HCT116 (cell line): Measurements from ENCODE around the gene ARHGEF19. TPM values are rescaled to one million over a fixed set of nuclear protein-coding genes. Genes with fewer than 3 reads are reported as not detected.

Experiments
- ATAC-seq: fragments of 200-7000 bp; cut with Tn5 transposase; 2 replicates; pipeline ENCODE4 v1.9.1; 2020; ENCODE audit warnings: mild to moderate bottlenecking, moderate library complexity
- BruUV-seq: library from RNA; stranded (reverse); fragments of 400-500 nt; replicated peaks from 2 replicates; lab custom pipeline; 2021; lab: Mats Ljungman, UMichigan
- CTCF ChIA-PET: fragments of 300-600 bp; sonication (Branson Sonifier 250); formaldehyde crosslinking; loops from one replicate; lab custom pipeline; 2021; ENCODE audit warnings: antibody characterized with exemption; lab: Charles Lee
- POLR2A ChIA-PET: fragments of 300-600, 350-600 bp; sonication (Branson Sonifier 250); formaldehyde crosslinking; loops from one replicate; lab custom pipeline; 2021; ENCODE audit warnings: antibody characterized with exemption; lab: Charles Lee
- RAD21 ChIA-PET, 2 experiments: fragments of 300-600 bp; sonication (Branson Sonifier 250); formaldehyde crosslinking; loops; one replicate each; lab custom pipeline; 2023; ENCODE audit warnings: low total read pairs in 2 of 2; ENCODE audit not compliant: uncharacterized antibody in 2 of 2, unreplicated experiment in 2 of 2, low non-redundant PET in 1 of 2; lab: Charles Lee
- DNase-seq: peaks from one replicate; pipeline ENCODE4 v3.0.0-alpha.2; 2010; ENCODE audit warnings: low read depth, low spot score
- H2AFZ ChIP-seq: fragments of 200-600 bp; shearing (Covaris generic), sonication (generic); 2 replicates; pipeline ENCODE4 v1.6.1; 2017; ENCODE audit warnings: low read depth, mixed run types, mixed read lengths, antibody characterized with exemption, low read length; ENCODE audit not compliant: poor library complexity, severe bottlenecking
- H3K27ac ChIP-seq: 2 replicates; pipeline ENCODE4 v1.5.1; 2012; ENCODE audit warnings: low read depth, low read length
- H3K27me3 ChIP-seq: fragments of 200-600 bp; sonication (generic); 2 replicates; pipeline ENCODE4 v1.6.1; 2016; ENCODE audit warnings: mixed run types, low read length, mixed read lengths; ENCODE audit not compliant: insufficient read depth
- H3K36me3 ChIP-seq, 2 experiments: fragments of 200-500 bp in 1 of 2; fragments of 200-600 bp in 1 of 2; sonication (Bioruptor generic) in 1 of 2; sonication (generic) in 1 of 2; 2 replicates each; pipeline versions ENCODE4 v1.5.1 to v1.6.1; 2014 to 2016; ENCODE audit warnings: low read length in 2 of 2, inconsistent platforms in 1 of 2, mixed read lengths in 1 of 2, mixed run types in 1 of 2; ENCODE audit not compliant: insufficient read depth in 2 of 2, control insufficient read depth in 1 of 2
- H3K4me1 ChIP-seq, 2 experiments: fragments of 200-600 bp in 1 of 2; sonication (generic) in 1 of 2; 2 replicates each; pipeline versions ENCODE4 v1.5.1 to v1.6.1; 2012 to 2017; ENCODE audit warnings: low read length in 2 of 2, inconsistent platforms in 1 of 2, mild to moderate bottlenecking in 1 of 2, mixed read lengths in 1 of 2, mixed run types in 1 of 2, moderate library complexity in 1 of 2; ENCODE audit not compliant: insufficient read depth in 2 of 2, control insufficient read depth in 1 of 2
- H3K4me2 ChIP-seq: fragments of 200-600 bp; sonication (generic); 2 replicates; pipeline ENCODE4 v1.6.1; 2017; ENCODE audit warnings: mixed run types, low read length, mixed read lengths
- H3K4me3 ChIP-seq, 2 experiments: fragments of 200-600 bp in 1 of 2; sonication (generic) in 1 of 2; replicated peaks in 1 of 2; 2 replicates each; pipeline ENCODE4 v1.5.1; 2011 to 2016; ENCODE audit warnings: low read length in 2 of 2, control low read depth in 1 of 2, low read depth in 1 of 2, mild to moderate bottlenecking in 1 of 2, mixed read lengths in 1 of 2, mixed run types in 1 of 2
- H3K79me2 ChIP-seq: fragments of 200-600 bp; sonication (generic); 2 replicates; pipeline ENCODE4 v1.6.1; 2017; ENCODE audit warnings: mild to moderate bottlenecking, mixed run types, low read length, moderate library complexity, mixed read lengths; ENCODE audit not compliant: insufficient read depth
- H3K9ac ChIP-seq: fragments of 200-600 bp; sonication (generic); 2 replicates; pipeline ENCODE4 v1.6.1; 2016; ENCODE audit warnings: low read length, mixed read lengths
- H3K9me2 ChIP-seq: fragments of 200-600 bp; sonication (generic), shearing (Covaris generic); 2 replicates; pipeline ENCODE4 v1.6.1; 2017; ENCODE audit warnings: mixed run types, mild to moderate bottlenecking, moderate library complexity; ENCODE audit not compliant: insufficient read depth
- H3K9me3 ChIP-seq, 2 experiments: fragments of 200-500 bp in 1 of 2; fragments of 200-600 bp in 1 of 2; sonication (Bioruptor generic) in 1 of 2; sonication (generic) in 1 of 2; 2 replicates each; pipeline ENCODE4 v1.6.1; 2014 to 2017; ENCODE audit warnings: low read length in 2 of 2, mixed read lengths in 2 of 2, inconsistent platforms in 1 of 2, low read depth in 1 of 2, mild to moderate bottlenecking in 1 of 2, mixed run types in 1 of 2, moderate library complexity in 1 of 2; ENCODE audit not compliant: control insufficient read depth in 1 of 2, insufficient read depth in 1 of 2
- H4K20me1 ChIP-seq: fragments of 200-600 bp; sonication (generic), shearing (Covaris generic); 2 replicates; pipeline ENCODE4 v1.6.1; 2017; ENCODE audit warnings: mixed run types, mild to moderate bottlenecking, moderate library complexity; ENCODE audit not compliant: insufficient read depth
- CBX3 ChIP-seq: IDR thresholded peaks from 2 replicates; pipeline ENCODE4 v1.6.1; 2012; ENCODE audit warnings: low read depth
- FOSL1 ChIP-seq: IDR thresholded peaks from 2 replicates; pipeline ENCODE4 v1.6.1; 2012; ENCODE audit warnings: low read depth
- JUND ChIP-seq: IDR thresholded peaks from 2 replicates; pipeline ENCODE4 v1.6.1; 2012
- POLR2A ChIP-seq: IDR thresholded peaks from 2 replicates; pipeline ENCODE4 v1.7.0; 2011; ENCODE audit warnings: borderline replicate concordance; ENCODE audit not compliant: insufficient read depth, insufficient read length; ENCODE audit errors: extremely low read depth
- RAD21 ChIP-seq: IDR thresholded peaks from 2 replicates; pipeline ENCODE4 v1.6.1; 2012; ENCODE audit warnings: low read depth, mild to moderate bottlenecking
- SIN3A ChIP-seq: IDR thresholded peaks from 2 replicates; pipeline ENCODE4 v1.6.1; 2012; ENCODE audit warnings: low read depth
- SP1 ChIP-seq: IDR thresholded peaks from 2 replicates; pipeline ENCODE4 v1.6.1; 2012; ENCODE audit warnings: low read depth
- YY1 ChIP-seq: IDR thresholded peaks from 2 replicates; pipeline ENCODE4 v1.6.1; 2011; ENCODE audit warnings: low read length, low read depth, moderate library complexity, mild to moderate bottlenecking; ENCODE audit not compliant: insufficient replicate concordance; ENCODE audit errors: extremely low read depth
- ZFX ChIP-seq: fragments of 450-650 bp; IDR thresholded peaks from 2 replicates; pipeline ENCODE4 v1.6.1; 2017
- ZNF274 ChIP-seq: fragments of 200-500 bp; sonication (Bioruptor generic); IDR thresholded peaks from 2 replicates; pipeline ENCODE4 v1.6.1; 2014; ENCODE audit warnings: mild to moderate bottlenecking, low read depth, low read length, inconsistent platforms
- intact Hi-C: fragments of 100-400 bp; cut with micrococcal nuclease; formaldehyde crosslinking; loops from 2 replicates; pipeline ENCODE4 v1.10.0; 2022
- total RNA-seq: library from RNA; stranded (reverse); gene quantifications from one replicate; pipeline ENCODE4 v1.2.1, GENCODE V29; 2021; ENCODE audit not compliant: unreplicated experiment
- TF ChIP-seq, protein P1 (sequence below): IDR thresholded peaks from 2 replicates; pipeline ENCODE4 v1.6.1; 2011; ENCODE audit warnings: mild to moderate bottlenecking, low read length, moderate library complexity; ENCODE audit not compliant: insufficient replicate concordance; ENCODE audit errors: extremely low read depth

ARHGEF19 gene
- total RNA-seq, 1 experiment from 2014 or later, result 59.7 TPM

DNA sequence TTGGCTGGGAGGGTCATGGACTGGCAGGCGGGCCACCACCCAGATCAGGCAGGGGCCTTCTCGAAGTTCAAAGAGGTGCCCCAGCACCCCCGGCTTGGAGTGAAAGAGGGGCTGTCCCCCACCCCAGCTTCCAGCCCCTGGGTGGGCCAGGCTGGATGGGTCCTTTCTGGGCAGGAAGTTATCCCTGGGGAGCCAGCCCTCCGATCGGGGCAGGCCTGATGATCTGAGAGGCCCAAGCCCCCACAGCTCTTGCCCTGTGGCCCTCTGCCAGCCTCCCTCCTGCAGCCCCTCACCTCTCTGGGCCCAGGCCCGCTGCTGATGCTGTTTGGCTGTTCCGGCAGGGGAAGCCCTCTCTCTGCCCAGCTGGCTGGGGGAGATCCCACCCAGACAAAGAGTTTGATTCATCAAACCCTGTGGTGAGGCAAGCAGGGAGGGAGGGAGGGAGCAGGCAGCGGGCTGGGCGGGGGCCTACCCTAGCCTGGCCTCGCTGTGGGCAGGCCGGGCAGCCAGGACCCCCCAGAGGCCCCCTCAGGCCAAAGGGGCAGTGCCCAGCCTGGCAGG is 2.5 kb downstream of the ARHGEF19 start:
- H3K4me1 ChIP-seq, result peaks cover 41 to 80% of the 10 kb centered on the region in 2 experiments
- no TSS peak for BruUV-seq
- H3K36me3 ChIP-seq, result peaks cover 0 to 6% of the 10 kb centered on the region in 2 experiments; a peak in 1 of 4 replicates
- ChIA-PET RAD21 (no interaction called here), POLR2A (interaction anchor here (3.4 kb wide), 1 partner anchor 7 kb away, joined by 34 read pairs; no protein-coding TSS in a partner anchor), CTCF (no interaction called here)
- no peaks in the 10 kb centered on the region for H3K9me3 ChIP-seq
- no peak for DNase-seq
- H3K27me3 ChIP-seq, result no peaks in the 10 kb centered on the region
- H4K20me1 ChIP-seq, result no peaks in the 10 kb centered on the region
- intact Hi-C loops, result no loop called here
- no peak overlapping the region; the same call in 1 of the 2 replicates for H3K27ac ChIP-seq
- H2AFZ ChIP-seq, result no peak overlapping the region
- no peak overlapping the region for H3K9ac ChIP-seq
- peaks cover 9% of the 10 kb centered on the region; the same call in 1 of the 2 replicates for H3K79me2 ChIP-seq
- H3K4me3 ChIP-seq, result no peak overlapping the region
- no peak for ATAC-seq
- TF ChIP-seq JUND, result no peak
- no peak for TF ChIP-seq ZFX
- no peak for TF ChIP-seq ZNF274
- no peak for TF ChIP-seq SIN3A
- TF ChIP-seq POLR2A, result no peak
- TF ChIP-seq, protein P1, sequence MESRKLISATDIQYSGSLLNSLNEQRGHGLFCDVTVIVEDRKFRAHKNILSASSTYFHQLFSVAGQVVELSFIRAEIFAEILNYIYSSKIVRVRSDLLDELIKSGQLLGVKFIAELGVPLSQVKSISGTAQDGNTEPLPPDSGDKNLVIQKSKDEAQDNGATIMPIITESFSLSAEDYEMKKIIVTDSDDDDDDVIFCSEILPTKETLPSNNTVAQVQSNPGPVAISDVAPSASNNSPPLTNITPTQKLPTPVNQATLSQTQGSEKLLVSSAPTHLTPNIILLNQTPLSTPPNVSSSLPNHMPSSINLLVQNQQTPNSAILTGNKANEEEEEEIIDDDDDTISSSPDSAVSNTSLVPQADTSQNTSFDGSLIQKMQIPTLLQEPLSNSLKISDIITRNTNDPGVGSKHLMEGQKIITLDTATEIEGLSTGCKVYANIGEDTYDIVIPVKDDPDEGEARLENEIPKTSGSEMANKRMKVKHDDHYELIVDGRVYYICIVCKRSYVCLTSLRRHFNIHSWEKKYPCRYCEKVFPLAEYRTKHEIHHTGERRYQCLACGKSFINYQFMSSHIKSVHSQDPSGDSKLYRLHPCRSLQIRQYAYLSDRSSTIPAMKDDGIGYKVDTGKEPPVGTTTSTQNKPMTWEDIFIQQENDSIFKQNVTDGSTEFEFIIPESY, result no peak
- TF ChIP-seq RAD21, result no peak
- no peak for TF ChIP-seq FOSL1
- no peak for TF ChIP-seq CBX3
- TF ChIP-seq SP1, result no peak
- no peak for TF ChIP-seq YY1
- H3K9me2 ChIP-seq, result no peaks in the 10 kb centered on the region
- H3K4me2 ChIP-seq, result no peak overlapping the region
